ENCODE results near the gene ZNF799. TPM values are rescaled to one million over a fixed set of nuclear protein-coding genes. Genes with fewer than 3 reads are reported as not detected.
A peak's percentile ranks its signal among the peaks of the same experiment; 100 is the strongest.

ZNF799 gene
- 17.9 and 27.0 TPM in 2 replicates for total RNA-seq (2016; rRNA removed; fragmentation: Illumina TruSeq; extraction: Trizol)
- 4.5 and 5.5 TPM in 2 replicates for total RNA-seq (2016; cell fraction: cytosol; rRNA removed; fragmentation: Illumina TruSeq; extraction: Trizol; ENCODE audit: low read depth)
- 17.8 and 28.0 TPM in 2 replicates for total RNA-seq (2016; cell fraction: insoluble cytoplasmic fraction; rRNA removed; fragmentation: Illumina TruSeq; extraction: Trizol)
- total RNA-seq (2016; cell fraction: membrane; rRNA removed; fragmentation: Illumina TruSeq; extraction: Trizol): 10.2 and 12.9 TPM in 2 replicates
- total RNA-seq (2016; cell fraction: nucleus; rRNA removed; fragmentation: Illumina TruSeq; extraction: Trizol): 17.5 and 19.9 TPM in 2 replicates
- 4.7 and 7.7 TPM in 2 replicates for polyA plus RNA-seq (2011; rRNA removed)
- 2.5 and 3.3 TPM in 2 replicates for polyA plus RNA-seq (2011; cell fraction: cytosol; rRNA removed)
- 4.9 and 6.2 TPM in 2 replicates for polyA plus RNA-seq (2011; cell fraction: nucleus; rRNA removed)
- 5.2 and 5.9 TPM in 2 replicates for polyA plus RNA-seq (2012)
- polyA plus RNA-seq (2016; cell fraction: cytosol; fragmentation: Illumina TruSeq; extraction: Trizol; ENCODE audit: low read depth): 0.52 and 0.70 TPM in 2 replicates
- 13.3 and 14.1 TPM in 2 replicates for polyA plus RNA-seq (2016; cell fraction: insoluble cytoplasmic fraction; fragmentation: Illumina TruSeq; extraction: Trizol; ENCODE audit: low read depth)
- polyA plus RNA-seq (2016; cell fraction: membrane; fragmentation: Illumina TruSeq; extraction: Trizol; ENCODE audit: low read depth): 1.5 and 1.7 TPM in 2 replicates
- 17.2 and 18.4 TPM in 2 replicates for polyA plus RNA-seq (2016; cell fraction: nucleus; fragmentation: Illumina TruSeq; extraction: Trizol; ENCODE audit: insufficient read depth, low read depth)
- 1.4 and 4.5 TPM in 2 replicates for polyA minus RNA-seq (2011; rRNA and poly(A)+ RNA removed; ENCODE audit: low replicate concordance)
- polyA minus RNA-seq (2011; cell fraction: cytosol; rRNA and poly(A)+ RNA removed): 6.2 and 6.7 TPM in 2 replicates
- polyA minus RNA-seq (2011; cell fraction: nucleus; rRNA and poly(A)+ RNA removed): 22.3 and 26.4 TPM in 2 replicates
- percentile 87 among the genes with signal in this experiment for Bru-seq, nascent RNA
- percentile 94 among the genes with signal in this experiment for BruChase-seq, experiment 1, labeled RNA remaining after a 6-hour chase
- percentile 97 among the genes with signal in this experiment for BruChase-seq, experiment 2, labeled RNA remaining after a 2-hour chase
- long read RNA-seq, experiment 1, transcript ZNF799-202 (4 exons, 2,583 nt): major isoform, 5 of 6 reads
- long read RNA-seq, experiment 1, partial matches to known transcripts: 0 of 6 reads
- long read RNA-seq, experiment 1, other reads (novel, unspliced or antisense): 1 of 6 reads
- long read RNA-seq, experiment 2, transcript ZNF799-202 (4 exons, 2,583 nt): major isoform, 10 of 14 reads
- long read RNA-seq, experiment 2, partial matches to known transcripts: 0 of 14 reads
- long read RNA-seq, experiment 2, other reads (novel, unspliced or antisense): 4 of 14 reads

DNA sequence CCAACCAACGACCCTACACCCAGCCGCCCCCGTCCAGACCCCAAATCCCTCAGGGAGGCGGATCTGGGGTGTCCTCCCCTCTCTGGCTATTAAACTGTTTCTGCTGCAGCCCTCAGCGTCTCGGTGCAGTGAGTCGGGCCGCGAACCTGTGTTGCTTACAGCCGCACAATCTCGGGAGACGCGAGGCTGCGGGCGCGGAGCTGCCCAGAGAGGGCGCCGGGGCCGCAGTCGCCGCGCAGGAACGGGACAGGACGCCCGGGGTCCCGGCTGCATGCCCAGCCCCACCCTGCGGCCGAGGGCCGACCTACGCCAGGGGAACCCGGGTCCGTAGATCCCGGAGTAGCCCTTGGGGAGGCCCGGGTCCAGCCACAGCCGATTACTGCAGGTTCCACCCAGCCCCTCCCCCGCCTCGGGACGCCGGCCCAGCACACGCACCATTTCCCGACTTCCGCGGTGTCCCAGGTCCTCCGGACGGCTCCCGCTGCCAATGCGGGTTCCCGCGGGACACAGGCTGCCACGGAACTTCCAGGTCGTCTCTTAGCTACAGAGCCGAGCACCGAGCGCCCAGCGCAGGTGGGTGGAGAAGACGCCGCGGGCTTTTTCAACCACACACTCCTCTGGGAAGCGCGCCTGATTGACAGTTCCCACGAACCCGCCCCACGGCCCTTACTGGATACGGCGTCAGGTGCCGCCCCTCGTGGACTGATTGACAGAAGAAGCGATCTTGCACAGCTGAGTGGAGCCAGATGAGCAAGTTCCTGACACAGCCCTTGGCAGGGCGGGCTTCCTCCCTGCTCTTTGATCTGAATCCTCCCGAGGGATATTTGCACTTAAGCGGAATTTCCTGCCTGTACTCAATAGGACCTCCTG is at the start of gene ZNF799:
Gene ZNF799, minus strand, starts transcription at position 639 of the 870 bp plus-strand sequence. Its CDS starts 201 bp downstream, at position 438.
- 0% methylated on average over 8 of the region's 71 CpGs for WGBS (ENCODE audit: low lambda C conversion rate)
- TSS peak; percentile 68 for BruUV-seq (replicated peaks)
- POLR2A ChIA-PET: interaction anchor here (1.0 to 2.8 kb wide), 8 partner anchors 36 to 238 kb away, joined by 3 to 12 read pairs (median 5); partner anchors contain the start of genes ZNF136, ZNF44, ZNF442 and ZNF443
- H3K79me2 ChIP-seq (ENCODE audit: insufficient read depth, low read length): peaks cover 39% of the 10 kb centered on the region
- no peaks in the 10 kb centered on the region for H3K36me3 ChIP-seq (replicated peaks in 1 of 2; ENCODE audit: control insufficient read depth in 1 of 2, insufficient read depth in 2 of 2, low read length in 2 of 2)
- peak within 1 kb of the TSS; percentile 79 to 96 (median 92) for H3K4me3 ChIP-seq (replicated peaks in 1 of 3; ENCODE audit: insufficient read depth in 1 of 3, low read depth in 2 of 3, low read length in 3 of 3)
- FAIRE-seq: peak; percentile 95
- 0 out of 2 replicates have a peak, but pooled peaks cover 4% of the 10 kb centered on the region for H4K20me1 ChIP-seq (ENCODE audit: insufficient read depth, low read length)
- no peak within 1 kb of the TSS for H2AFZ ChIP-seq (ENCODE audit: low read length)
- intact Hi-C loops (cut with micrococcal nuclease; ENCODE audit: unreplicated experiment) (loop anchor here (2.0 kb wide), 1 partner anchor 40 kb away; the partner anchor contains the start of gene ZNF443), in situ Hi-C loops (cut with HindIII; ENCODE audit: extremely low pct_ligation_motif_present, low pct_unique_long_range_greater_than_20kb) (no loop called here)
- ATAC-seq: peak; percentile 95
- peak within 1 kb of the TSS; percentile 86 for H3K4me2 ChIP-seq (ENCODE audit: low read depth, low read length)
- peak; percentile 100 for DNase-seq (ENCODE audit: low spot score)
- peaks cover 26% of the 10 kb centered on the region for H3K4me1 ChIP-seq (ENCODE audit: insufficient read depth, low read length)
- no peaks in the 10 kb centered on the region for H3K27me3 ChIP-seq (ENCODE audit: control insufficient read depth in 1 of 2, insufficient read depth in 2 of 2, low read length in 2 of 2)
- CTCF ChIA-PET (ENCODE audit: low intra/inter-chr PET ratio, low total read pairs): no interaction called here
- peak within 1 kb of the TSS; percentile 86 for H3K9ac ChIP-seq (ENCODE audit: insufficient read depth, low read depth, low read length)
- H3K27ac ChIP-seq (ENCODE audit: extremely low read length, insufficient read depth, low read length): peak within 1 kb of the TSS; percentile 88
- no peaks in the 10 kb centered on the region for H3K9me3 ChIP-seq (ENCODE audit: low read length)
- TF ChIP-seq E2F1 (CRISPR knock-in tag; IDR thresholded peaks at IDR 0.05) (peak; percentile 40; the same call in 1 of the 2 replicates), HINFP (CRISPR knock-in tag; IDR thresholded peaks at IDR 0.05; ENCODE audit: low read depth) (no peak), ZNF33B (CRISPR knock-in tag; IDR thresholded peaks at IDR 0.05) (no peak), MXI1 (IDR thresholded peaks at IDR 0.05; ENCODE audit: borderline replicate concordance, low read depth, low read length) (peak; percentile 91), TGIF2 (CRISPR knock-in tag; IDR thresholded peaks at IDR 0.05) (peak; percentile 80), MEIS2 (CRISPR knock-in tag; IDR thresholded peaks at IDR 0.05) (peak; percentile 77), ZNF468 (CRISPR knock-in tag; IDR thresholded peaks at IDR 0.05) (no peak), ZNF589 (CRISPR knock-in tag; conservative IDR thresholded peaks at IDR 0.05) (peak; percentile 61; the same call in 1 of the 2 replicates), ZBTB21 (CRISPR knock-in tag; IDR thresholded peaks at IDR 0.05) (no peak), ZNF615 (CRISPR knock-in tag; IDR thresholded peaks at IDR 0.05; ENCODE audit: borderline replicate concordance) (no peak), ZNF558 (CRISPR knock-in tag; IDR thresholded peaks at IDR 0.05; ENCODE audit: borderline replicate concordance) (no peak)
- TF ChIP-seq, protein P1, sequence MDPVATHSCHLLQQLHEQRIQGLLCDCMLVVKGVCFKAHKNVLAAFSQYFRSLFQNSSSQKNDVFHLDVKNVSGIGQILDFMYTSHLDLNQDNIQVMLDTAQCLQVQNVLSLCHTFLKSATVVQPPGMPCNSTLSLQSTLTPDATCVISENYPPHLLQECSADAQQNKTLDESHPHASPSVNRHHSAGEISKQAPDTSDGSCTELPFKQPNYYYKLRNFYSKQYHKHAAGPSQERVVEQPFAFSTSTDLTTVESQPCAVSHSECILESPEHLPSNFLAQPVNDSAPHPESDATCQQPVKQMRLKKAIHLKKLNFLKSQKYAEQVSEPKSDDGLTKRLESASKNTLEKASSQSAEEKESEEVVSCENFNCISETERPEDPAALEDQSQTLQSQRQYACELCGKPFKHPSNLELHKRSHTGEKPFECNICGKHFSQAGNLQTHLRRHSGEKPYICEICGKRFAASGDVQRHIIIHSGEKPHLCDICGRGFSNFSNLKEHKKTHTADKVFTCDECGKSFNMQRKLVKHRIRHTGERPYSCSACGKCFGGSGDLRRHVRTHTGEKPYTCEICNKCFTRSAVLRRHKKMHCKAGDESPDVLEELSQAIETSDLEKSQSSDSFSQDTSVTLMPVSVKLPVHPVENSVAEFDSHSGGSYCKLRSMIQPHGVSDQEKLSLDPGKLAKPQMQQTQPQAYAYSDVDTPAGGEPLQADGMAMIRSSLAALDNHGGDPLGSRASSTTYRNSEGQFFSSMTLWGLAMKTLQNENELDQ (CRISPR knock-in tag; IDR thresholded peaks at IDR 0.05; ENCODE audit: borderline replicate concordance): no peak
